Kidney epithelial cell (primary cell): Measurements from ENCODE around the gene SLC6A12. TPM values are rescaled to one million over a fixed set of nuclear protein-coding genes. Genes with fewer than 3 reads are reported as not detected.

Experiments used
- DNase-seq: peaks from one replicate; pipeline ENCODE4 v3.0.0-alpha.2; 2010; ENCODE audit warnings: low read depth
- H3K27me3 ChIP-seq: 2 replicates; pipeline ENCODE4 v1.6.0; 2011; ENCODE audit warnings: low read length; ENCODE audit not compliant: control insufficient read depth, insufficient read depth
- H3K36me3 ChIP-seq: 2 replicates; pipeline ENCODE4 v1.5.1; 2011; ENCODE audit warnings: low read length; ENCODE audit not compliant: control insufficient read depth, insufficient read depth
- H3K4me3 ChIP-seq: 2 replicates; pipeline ENCODE4 v1.5.1; 2011; ENCODE audit warnings: low read depth, mild to moderate bottlenecking, control low read depth, low read length
- CTCF ChIP-seq: IDR thresholded peaks from 2 replicates; pipeline ENCODE4 v1.5.1; 2011; ENCODE audit warnings: mild to moderate bottlenecking, moderate library complexity, low read length, control low read depth, inconsistent platforms; ENCODE audit not compliant: insufficient read depth, poor library complexity, severe bottlenecking
- total RNA-seq: library from RNA; depleted of rRNA; stranded (reverse); fragments of >200 nt; gene quantifications from 2 replicates; pipeline ENCODE4 v1.2.3, GENCODE V29; 2015

Gene SLC6A12
- total RNA-seq, 1 donor from 2014 or later: not detected

- no peak for DNase-seq
- Histone ChIP-seq H3K36me3 (no peaks in the 10 kb centered on the region), H3K4me3 (no peak overlapping the region), H3K27me3 (no peaks in the 10 kb centered on the region)
- no peak for TF ChIP-seq CTCF
These were observed 33.3 kb upstream of the SLC6A12 start for GRCh38 chr12:247271-247670.

DNA sequence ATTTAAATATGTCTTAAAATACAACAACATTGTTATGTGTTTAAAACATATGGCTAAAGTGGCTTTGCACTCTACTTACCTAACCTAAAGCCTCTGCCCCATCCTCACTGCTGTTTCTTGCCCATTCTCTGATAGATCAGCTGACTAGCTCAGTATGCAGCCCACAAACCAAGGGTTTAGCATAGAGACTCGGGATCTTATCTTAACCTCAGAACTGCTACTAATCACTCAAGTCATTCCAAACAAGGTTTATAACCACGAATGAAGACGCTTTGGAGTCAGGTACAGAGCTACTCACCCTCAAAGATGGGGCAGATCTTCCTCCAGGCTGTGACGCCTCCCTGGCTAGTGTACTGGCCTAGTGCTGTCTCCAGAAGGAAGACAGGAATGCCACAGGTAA, 29.4 kb upstream of the SLC6A12 start:
- DNase-seq: no peak
- no peak overlapping the region for H3K4me3 ChIP-seq
- H3K36me3 ChIP-seq: no peaks in the 10 kb centered on the region
- no peaks in the 10 kb centered on the region for H3K27me3 ChIP-seq
- TF ChIP-seq CTCF: no peak

DNA sequence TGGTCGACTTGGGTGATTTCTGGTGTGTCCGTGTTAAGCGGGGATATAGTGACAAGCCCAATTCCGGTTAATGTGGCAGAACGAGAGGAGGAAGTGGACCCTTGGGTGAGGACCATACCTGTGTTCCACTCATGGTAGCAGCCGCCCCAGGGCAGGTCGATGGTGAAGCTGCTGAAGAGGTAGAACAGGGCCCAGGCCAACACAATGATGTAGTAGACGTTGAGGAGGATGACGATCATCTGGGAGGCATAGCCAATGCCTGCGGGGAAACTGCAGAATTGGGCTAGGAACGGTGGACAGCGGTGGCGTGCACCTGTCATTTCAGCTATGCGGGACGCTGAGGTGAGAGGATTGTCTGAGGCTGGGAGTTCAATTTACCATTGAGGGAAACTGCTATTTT, 28.5 kb upstream of the SLC6A12 start:
- DNase-seq: no peak
- Histone ChIP-seq H3K4me3 (no peak overlapping the region), H3K36me3 (no peaks in the 10 kb centered on the region), H3K27me3 (no peaks in the 10 kb centered on the region)
- TF ChIP-seq CTCF: no peak

GRCh38 chr12:241266-241665, 27.3 kb upstream of the SLC6A12 start:
- no peak for TF ChIP-seq CTCF
- H3K36me3 ChIP-seq: no peaks in the 10 kb centered on the region
- no peaks in the 10 kb centered on the region for H3K27me3 ChIP-seq
- no peak overlapping the region for H3K4me3 ChIP-seq
- DNase-seq: no peak

DNA sequence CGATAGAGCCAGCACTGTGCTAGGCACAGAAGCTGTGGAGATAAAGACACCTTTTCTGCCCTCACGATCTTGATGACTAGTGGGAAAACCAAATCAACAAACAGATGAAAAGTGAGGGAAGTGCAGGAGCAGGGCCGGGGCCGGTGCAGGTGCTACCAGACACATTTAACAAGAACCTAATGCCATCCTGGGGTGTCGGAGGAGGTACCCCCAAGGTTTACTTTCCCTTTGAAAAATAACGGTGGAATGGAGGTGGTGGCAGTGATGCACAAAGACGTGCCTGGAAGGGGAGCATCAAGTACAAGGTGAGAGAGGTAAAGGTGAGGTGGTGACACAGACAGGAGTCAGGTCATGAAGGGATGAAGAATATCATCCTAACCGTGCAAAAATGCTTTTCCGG, 26.6 kb upstream of the SLC6A12 start:
- no peaks in the 10 kb centered on the region for H3K36me3 ChIP-seq
- no peak for TF ChIP-seq CTCF
- H3K27me3 ChIP-seq: no peaks in the 10 kb centered on the region
- no peak for DNase-seq
- H3K4me3 ChIP-seq: no peak overlapping the region

- no peak overlapping the region for H3K4me3 ChIP-seq
- peaks cover under 1% of the 10 kb centered on the region for H3K27me3 ChIP-seq
- no peaks in the 10 kb centered on the region for H3K36me3 ChIP-seq
- TF ChIP-seq CTCF: no peak
- no peak for DNase-seq
These were observed 24.9 kb upstream of the SLC6A12 start for GRCh38 chr12:238736-239398.
